ENCODE data around the gene MCF2L. TPM values are rescaled to one million over a fixed set of nuclear protein-coding genes. Genes with fewer than 3 reads are reported as not detected.

Gene MCF2L
- polyA plus RNA-seq, 2 of the 4 experiments (the other 2 are of a cell fraction): 0.36 to 0.92 TPM

DNA sequence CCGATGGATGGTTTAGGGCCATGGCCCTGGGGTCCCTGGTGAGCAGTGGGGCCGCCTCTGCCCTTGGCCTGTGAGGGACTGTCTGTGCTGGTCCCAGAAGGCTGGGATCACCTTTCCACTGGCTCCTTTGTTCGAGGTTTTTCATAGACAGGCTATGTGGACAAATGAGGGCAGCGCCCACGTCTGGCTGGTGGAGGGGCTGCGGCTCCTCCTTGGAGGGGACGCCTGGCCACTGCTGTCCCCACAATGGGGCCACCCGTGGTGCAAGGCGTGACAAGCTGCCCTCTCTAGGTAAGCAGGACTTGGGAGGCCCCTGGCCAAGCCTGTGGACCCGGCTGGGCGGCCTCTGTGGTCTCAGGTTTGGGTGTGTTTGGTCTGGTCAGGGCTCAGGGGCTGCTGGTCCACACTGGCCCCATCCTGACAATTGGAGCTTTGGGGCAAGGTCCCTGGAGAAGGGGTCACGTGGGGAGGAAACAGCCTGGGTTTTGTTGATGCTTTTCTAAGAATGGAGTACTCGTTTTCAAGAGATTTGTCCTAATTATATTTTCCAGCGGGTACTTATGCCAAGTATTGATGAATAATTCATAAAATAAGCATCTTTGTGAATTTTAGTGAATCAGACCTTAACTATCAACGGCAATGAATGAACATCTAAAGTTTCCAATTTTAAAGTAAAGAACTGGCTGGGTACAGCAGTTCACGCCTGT is 33.3 kb downstream of the MCF2L start:
- TF ChIP-seq GATA3 (IDR thresholded peaks at IDR 0.05; ENCODE audit: borderline replicate concordance) (no peak), SMC3 (IDR thresholded peaks at IDR 0.05) (no peak)
- no peak for DNase-seq (ENCODE audit: low read depth in 1 of 2, low spot score in 1 of 2)
- WGBS (ENCODE audit: missing lambda C conversion rate): 42% methylated on average over 5 of the region's 16 CpGs
- POLR2A ChIA-PET: no interaction called here
- H3K27ac ChIP-seq: no peak overlapping the region
- H3K9me3 ChIP-seq: no peaks in the 10 kb centered on the region
- CTCF ChIA-PET: no interaction called here
- H3K4me2 ChIP-seq: no peak overlapping the region
- no peak for FAIRE-seq
- no peaks in the 10 kb centered on the region for H3K4me1 ChIP-seq
- no peak overlapping the region for H3K4me3 ChIP-seq
- peak in 1 of 2 experiments; percentile 54; a peak in 3 of 6 replicates for ATAC-seq

DNA sequence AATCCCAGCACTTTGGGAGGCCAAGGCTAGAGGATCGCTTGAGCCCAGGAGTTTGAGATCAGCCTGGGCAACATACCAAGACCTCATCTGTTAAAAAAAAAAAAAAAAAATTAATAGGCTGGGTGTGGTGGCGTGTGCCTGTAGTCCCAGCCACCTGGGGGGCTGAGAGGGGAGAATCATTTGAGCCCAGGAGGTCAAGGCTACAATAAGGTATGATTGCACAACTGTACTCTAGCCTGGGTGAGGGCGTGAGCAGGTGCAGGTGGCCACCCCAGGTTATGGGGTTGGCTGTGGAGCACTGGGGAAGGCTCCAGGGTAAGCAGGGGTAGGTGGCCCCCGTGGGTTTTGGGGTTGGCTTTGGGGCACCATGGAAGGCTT is 33.9 kb downstream of the MCF2L start:
- CTCF ChIA-PET: no interaction called here
- Histone ChIP-seq H3K9me3 (no peaks in the 10 kb centered on the region), H3K4me3 (no peak overlapping the region), H3K4me2 (no peak overlapping the region), H3K4me1 (no peaks in the 10 kb centered on the region), H3K27ac (no peak overlapping the region)
- ATAC-seq (no peak), DNase-seq (ENCODE audit: low read depth in 1 of 2, low spot score in 1 of 2) (no peak), FAIRE-seq (no peak)
- TF ChIP-seq CBX8 (IDR thresholded peaks at IDR 0.05) (no peak), RAD21 (conservative IDR thresholded peaks at IDR 0.05 in 1 of 2, IDR thresholded peaks at IDR 0.05 in 1 of 2) (no peak), ZNF302 (CRISPR knock-in tag; IDR thresholded peaks at IDR 0.05) (no peak), ZC3H11A (IDR thresholded peaks at IDR 0.05) (no peak), NFE2L2 (conservative IDR thresholded peaks at IDR 0.05; ENCODE audit: low read length) (no peak), NPAS2 (CRISPR knock-in tag; IDR thresholded peaks at IDR 0.05; ENCODE audit: borderline replicate concordance) (no peak), EP300 (IDR thresholded peaks at IDR 0.05) (no peak), HOXB13 (CRISPR knock-in tag; IDR thresholded peaks at IDR 0.05; ENCODE audit: low read depth) (no peak), MAFK (IDR thresholded peaks at IDR 0.05; ENCODE audit: partially characterized antibody) (no peak), NR3C1 (IDR thresholded peaks at IDR 0.05) (no peak), BHLHE40 (IDR thresholded peaks at IDR 0.05; ENCODE audit: low read depth, low read length) (no peak), RCOR1 (IDR thresholded peaks at IDR 0.05; ENCODE audit: low read depth, low read length) (no peak), TP53 (CRISPR knock-in tag; IDR thresholded peaks at IDR 0.05) (no peak)
- TF ChIP-seq, protein P1, sequence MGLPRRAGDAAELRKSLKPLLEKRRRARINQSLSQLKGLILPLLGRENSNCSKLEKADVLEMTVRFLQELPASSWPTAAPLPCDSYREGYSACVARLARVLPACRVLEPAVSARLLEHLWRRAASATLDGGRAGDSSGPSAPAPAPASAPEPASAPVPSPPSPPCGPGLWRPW (IDR thresholded peaks at IDR 0.05): no peak
- TF ChIP-seq, protein P2, sequence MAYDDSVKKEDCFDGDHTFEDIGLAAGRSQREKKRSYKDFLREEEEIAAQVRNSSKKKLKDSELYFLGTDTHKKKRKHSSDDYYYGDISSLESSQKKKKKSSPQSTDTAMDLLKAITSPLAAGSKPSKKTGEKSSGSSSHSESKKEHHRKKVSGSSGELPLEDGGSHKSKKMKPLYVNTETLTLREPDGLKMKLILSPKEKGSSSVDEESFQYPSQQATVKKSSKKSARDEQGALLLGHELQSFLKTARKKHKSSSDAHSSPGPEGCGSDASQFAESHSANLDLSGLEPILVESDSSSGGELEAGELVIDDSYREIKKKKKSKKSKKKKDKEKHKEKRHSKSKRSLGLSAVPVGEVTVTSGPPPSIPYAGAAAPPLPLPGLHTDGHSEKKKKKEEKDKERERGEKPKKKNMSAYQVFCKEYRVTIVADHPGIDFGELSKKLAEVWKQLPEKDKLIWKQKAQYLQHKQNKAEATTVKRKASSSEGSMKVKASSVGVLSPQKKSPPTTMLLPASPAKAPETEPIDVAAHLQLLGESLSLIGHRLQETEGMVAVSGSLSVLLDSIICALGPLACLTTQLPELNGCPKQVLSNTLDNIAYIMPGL (CRISPR knock-in tag; IDR thresholded peaks at IDR 0.05; ENCODE audit: borderline replicate concordance): no peak
- TF ChIP-seq, protein P3, sequence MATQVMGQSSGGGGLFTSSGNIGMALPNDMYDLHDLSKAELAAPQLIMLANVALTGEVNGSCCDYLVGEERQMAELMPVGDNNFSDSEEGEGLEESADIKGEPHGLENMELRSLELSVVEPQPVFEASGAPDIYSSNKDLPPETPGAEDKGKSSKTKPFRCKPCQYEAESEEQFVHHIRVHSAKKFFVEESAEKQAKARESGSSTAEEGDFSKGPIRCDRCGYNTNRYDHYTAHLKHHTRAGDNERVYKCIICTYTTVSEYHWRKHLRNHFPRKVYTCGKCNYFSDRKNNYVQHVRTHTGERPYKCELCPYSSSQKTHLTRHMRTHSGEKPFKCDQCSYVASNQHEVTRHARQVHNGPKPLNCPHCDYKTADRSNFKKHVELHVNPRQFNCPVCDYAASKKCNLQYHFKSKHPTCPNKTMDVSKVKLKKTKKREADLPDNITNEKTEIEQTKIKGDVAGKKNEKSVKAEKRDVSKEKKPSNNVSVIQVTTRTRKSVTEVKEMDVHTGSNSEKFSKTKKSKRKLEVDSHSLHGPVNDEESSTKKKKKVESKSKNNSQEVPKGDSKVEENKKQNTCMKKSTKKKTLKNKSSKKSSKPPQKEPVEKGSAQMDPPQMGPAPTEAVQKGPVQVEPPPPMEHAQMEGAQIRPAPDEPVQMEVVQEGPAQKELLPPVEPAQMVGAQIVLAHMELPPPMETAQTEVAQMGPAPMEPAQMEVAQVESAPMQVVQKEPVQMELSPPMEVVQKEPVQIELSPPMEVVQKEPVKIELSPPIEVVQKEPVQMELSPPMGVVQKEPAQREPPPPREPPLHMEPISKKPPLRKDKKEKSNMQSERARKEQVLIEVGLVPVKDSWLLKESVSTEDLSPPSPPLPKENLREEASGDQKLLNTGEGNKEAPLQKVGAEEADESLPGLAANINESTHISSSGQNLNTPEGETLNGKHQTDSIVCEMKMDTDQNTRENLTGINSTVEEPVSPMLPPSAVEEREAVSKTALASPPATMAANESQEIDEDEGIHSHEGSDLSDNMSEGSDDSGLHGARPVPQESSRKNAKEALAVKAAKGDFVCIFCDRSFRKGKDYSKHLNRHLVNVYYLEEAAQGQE (IDR thresholded peaks at IDR 0.05): no peak
- WGBS (ENCODE audit: missing lambda C conversion rate): 46% methylated on average over 4 of the region's 4 CpGs
- POLR2A ChIA-PET: no interaction called here

DNA sequence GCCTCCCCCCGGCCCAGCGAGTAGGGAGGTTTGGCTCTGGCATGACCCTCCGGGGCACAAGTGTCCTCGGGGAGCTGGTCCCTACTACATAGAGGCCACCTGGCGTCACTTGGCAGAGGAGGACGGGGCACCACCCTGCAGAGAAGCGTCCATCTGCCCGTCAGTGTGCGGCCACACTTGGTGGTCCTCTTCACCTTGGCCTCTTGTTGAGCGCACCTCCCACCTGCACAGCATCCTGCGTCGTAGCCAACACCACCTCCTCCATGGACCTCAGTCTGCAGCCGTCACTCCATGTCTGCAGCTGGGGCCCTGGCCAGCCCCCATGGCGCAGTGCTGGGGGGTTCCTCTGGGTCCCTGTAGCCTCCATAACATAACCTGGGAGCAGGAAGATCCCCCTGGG is 35.1 kb downstream of the MCF2L start:
- Histone ChIP-seq H3K4me1 (no peaks in the 10 kb centered on the region), H3K9me3 (no peaks in the 10 kb centered on the region), H3K4me2 (no peak overlapping the region), H3K4me3 (no peak overlapping the region), H3K27ac (no peak overlapping the region)
- FAIRE-seq (no peak), DNase-seq (ENCODE audit: low read depth in 1 of 2, low spot score in 1 of 2) (no peak), ATAC-seq (no peak)
- ChIA-PET CTCF (no interaction called here), POLR2A (no interaction called here)
- WGBS (ENCODE audit: missing lambda C conversion rate): 60% methylated on average over 4 of the region's 14 CpGs
- TF ChIP-seq RARB (CRISPR knock-in tag; IDR thresholded peaks at IDR 0.05) (no peak), MYC (IDR thresholded peaks at IDR 0.05; ENCODE audit: borderline replicate concordance, low read length) (no peak), HOXB5 (CRISPR knock-in tag; IDR thresholded peaks at IDR 0.05) (no peak), ZC3H11A (IDR thresholded peaks at IDR 0.05) (no peak), KDM1A (IDR thresholded peaks at IDR 0.05; ENCODE audit: low read depth) (no peak), NR3C1 (IDR thresholded peaks at IDR 0.05) (no peak)
- TF ChIP-seq, protein P4, sequence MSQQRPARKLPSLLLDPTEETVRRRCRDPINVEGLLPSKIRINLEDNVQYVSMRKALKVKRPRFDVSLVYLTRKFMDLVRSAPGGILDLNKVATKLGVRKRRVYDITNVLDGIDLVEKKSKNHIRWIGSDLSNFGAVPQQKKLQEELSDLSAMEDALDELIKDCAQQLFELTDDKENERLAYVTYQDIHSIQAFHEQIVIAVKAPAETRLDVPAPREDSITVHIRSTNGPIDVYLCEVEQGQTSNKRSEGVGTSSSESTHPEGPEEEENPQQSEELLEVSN (IDR thresholded peaks at IDR 0.05; ENCODE audit: borderline replicate concordance, low read depth): no peak
- TF ChIP-seq, protein P5, sequence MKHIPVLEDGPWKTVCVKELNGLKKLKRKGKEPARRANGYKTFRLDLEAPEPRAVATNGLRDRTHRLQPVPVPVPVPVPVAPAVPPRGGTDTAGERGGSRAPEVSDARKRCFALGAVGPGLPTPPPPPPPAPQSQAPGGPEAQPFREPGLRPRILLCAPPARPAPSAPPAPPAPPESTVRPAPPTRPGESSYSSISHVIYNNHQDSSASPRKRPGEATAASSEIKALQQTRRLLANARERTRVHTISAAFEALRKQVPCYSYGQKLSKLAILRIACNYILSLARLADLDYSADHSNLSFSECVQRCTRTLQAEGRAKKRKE (CRISPR knock-in tag; IDR thresholded peaks at IDR 0.05; ENCODE audit: low read depth): no peak

Data from A549 (cell line).